Vagina (tissue), 2 donors: Measurements from ENCODE around the gene RAP1A.

Source experiments
- POLR2A ChIP-seq, 2 donors: fragments of 450-650 bp; IDR thresholded peaks; one replicate each; pipeline ENCODE4 v1.6.1; 2017; ENCODE audit warnings: antibody characterized with exemption in 2 of 2, mild to moderate bottlenecking in 2 of 2, moderate library complexity in 2 of 2
- POLR2AphosphoS5 ChIP-seq, 2 donors: sonication (generic); formaldehyde crosslinking; IDR thresholded peaks; one replicate each; pipeline ENCODE4 v1.9.0; 2017; ENCODE audit warnings: antibody characterized with exemption in 2 of 2, mild to moderate bottlenecking in 2 of 2, low read depth in 1 of 2; ENCODE audit not compliant: insufficient read depth in 1 of 2
- TF ChIP-seq, protein P1 (sequence below), 3 experiments: fragments of 450-650 bp in 2 of 3; fragments of 200-600 bp in 1 of 3; sonication (generic) in 1 of 3; IDR thresholded peaks; one replicate each; pipeline ENCODE4 v1.5.1; 2017 to 2019; ENCODE audit warnings: antibody characterized with exemption in 3 of 3, mild to moderate bottlenecking in 2 of 3, moderate library complexity in 2 of 3

DNA sequence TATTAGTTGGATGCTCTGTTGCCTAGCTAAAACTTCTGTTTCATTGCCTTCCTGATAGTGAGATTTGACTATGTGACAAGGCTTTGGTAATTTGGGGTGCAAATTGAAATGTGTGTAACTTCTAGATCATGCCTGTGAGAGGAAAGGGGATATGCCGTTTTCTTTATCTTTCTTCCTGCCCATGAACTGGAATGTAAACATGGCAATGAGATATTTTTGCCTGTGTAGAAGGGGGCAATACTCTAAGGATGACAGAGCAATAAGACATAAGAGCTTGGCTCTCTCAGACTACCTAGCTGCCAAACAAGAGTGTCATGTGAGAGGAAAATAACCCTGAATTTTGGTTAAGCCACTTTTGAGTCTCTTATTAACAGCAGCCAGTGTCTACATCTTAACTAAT, 49.7 kb downstream of the RAP1A start:
- TF ChIP-seq, protein P1, sequence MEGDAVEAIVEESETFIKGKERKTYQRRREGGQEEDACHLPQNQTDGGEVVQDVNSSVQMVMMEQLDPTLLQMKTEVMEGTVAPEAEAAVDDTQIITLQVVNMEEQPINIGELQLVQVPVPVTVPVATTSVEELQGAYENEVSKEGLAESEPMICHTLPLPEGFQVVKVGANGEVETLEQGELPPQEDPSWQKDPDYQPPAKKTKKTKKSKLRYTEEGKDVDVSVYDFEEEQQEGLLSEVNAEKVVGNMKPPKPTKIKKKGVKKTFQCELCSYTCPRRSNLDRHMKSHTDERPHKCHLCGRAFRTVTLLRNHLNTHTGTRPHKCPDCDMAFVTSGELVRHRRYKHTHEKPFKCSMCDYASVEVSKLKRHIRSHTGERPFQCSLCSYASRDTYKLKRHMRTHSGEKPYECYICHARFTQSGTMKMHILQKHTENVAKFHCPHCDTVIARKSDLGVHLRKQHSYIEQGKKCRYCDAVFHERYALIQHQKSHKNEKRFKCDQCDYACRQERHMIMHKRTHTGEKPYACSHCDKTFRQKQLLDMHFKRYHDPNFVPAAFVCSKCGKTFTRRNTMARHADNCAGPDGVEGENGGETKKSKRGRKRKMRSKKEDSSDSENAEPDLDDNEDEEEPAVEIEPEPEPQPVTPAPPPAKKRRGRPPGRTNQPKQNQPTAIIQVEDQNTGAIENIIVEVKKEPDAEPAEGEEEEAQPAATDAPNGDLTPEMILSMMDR (IDR thresholded peaks at IDR 0.05) = no peak
- TF ChIP-seq POLR2A (IDR thresholded peaks at IDR 0.05) (no peak), POLR2AphosphoS5 (IDR thresholded peaks at IDR 0.05; ENCODE audit: insufficient read depth in 1 of 2, low read depth in 1 of 2) (no peak)
